Left cardiac atrium (tissue), 4 donors: ENCODE data around the gene SNX3. TPM values are rescaled to one million over a fixed set of nuclear protein-coding genes. Genes with fewer than 3 reads are reported as not detected.

Experiments
- ATAC-seq, 2 donors: fragments of 200-7000 bp; cut with Tn5 transposase; one replicate each; pipeline ENCODE4 v1.9.1; 2020; ENCODE audit warnings: mild to moderate bottlenecking in 2 of 2, moderate library complexity in 2 of 2
- DNase-seq: peaks from one replicate; pipeline ENCODE4 v3.0.0-alpha.2; 2020
- intact Hi-C, 2 donors: fragments of 100-400 bp; cut with DNase I; formaldehyde crosslinking; loops; one replicate each; pipeline versions ENCODE4 v1.14.1 to v1.15.1; 2022 to 2023
- total RNA-seq, 2 donors: library from RNA; stranded (reverse); fragmentation: NEBNext Ultra II Directional; extraction: Animal tissue kit (Norgen Biotek cat#: 25700); gene quantifications; one replicate each; pipeline ENCODE4 v1.2.1, GENCODE V29; 2021
- donor health status: DM: no; HTN: yes; CAD: no.
- donor health status: DM: no; HTN: yes; CAD: no; lungs with severe emphysema.
- donor health status: DM: yes; HTN: yes; CAD: no.
- donor health status: Dilated cardiomyopathy.

Gene SNX3
- total RNA-seq, 2 donors from 2014 or later = 209 to 255 TPM

GRCh38 chr6:108176281-108177089 is 84.4 kb downstream of the SNX3 start:
- DNase-seq (no peak), ATAC-seq (peak in 1 of 2 donors; percentile 21)
- intact Hi-C loops = no loop called here

DNA sequence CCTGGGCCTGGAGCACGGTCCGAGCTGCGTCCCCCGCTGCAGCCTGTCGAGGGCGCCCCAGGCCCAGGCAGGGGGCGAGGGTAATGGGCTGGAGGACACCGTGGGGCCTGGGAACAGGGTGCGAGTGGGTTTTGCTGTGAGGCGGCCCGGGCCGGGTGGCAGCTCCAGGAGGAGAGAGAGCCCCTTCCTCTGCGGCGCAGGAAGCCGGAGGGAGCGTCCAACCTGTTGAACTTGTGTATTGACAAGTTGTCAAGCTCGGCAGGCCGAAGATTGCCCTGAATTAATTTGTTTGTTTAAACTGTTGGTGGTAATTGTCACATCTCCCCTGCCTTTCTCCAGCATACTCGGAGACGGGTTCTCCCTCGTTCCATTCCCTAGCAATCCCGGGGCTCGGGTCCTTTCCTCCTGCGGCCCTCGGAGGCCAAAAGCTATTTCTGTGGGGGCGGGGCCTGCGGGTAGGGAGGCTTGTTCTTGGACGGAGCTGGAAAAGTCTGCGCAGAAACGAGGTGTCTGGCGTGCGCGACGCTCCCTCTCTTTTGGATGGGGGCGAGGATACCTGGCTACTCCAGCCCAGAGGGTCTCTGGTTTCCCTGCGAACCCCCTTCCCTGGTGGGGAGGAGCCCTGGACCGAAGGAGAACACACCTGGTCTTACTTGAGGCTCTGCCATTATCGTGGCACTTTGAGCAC is 85.1 kb downstream of the SNX3 start:
- intact Hi-C loops = no loop called here
- ATAC-seq (peak in 1 of 2 donors; percentile 17), DNase-seq (no peak)

DNA sequence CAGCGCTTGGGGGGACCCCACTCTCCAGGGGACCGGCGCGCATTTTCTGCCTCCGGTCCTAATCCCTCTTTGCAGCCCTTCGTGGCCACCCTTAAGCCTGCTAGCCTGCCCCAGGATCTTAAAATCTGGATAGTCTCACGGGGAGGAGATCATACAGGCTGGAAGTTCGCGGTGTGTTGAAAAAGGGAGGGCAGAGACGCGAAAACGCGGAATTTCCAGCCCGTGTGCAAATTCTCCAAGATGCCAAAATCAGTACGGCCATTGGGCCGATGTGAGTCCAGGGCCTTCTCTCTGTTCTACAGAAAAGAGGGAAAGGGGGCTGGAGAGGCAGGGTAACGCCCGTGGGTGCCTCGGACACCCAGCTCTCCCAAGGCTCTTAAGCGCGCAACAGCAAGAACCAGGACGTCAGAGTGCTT is 85.7 kb downstream of the SNX3 start:
- intact Hi-C loops = no loop called here
- no peak for DNase-seq
- no peak for ATAC-seq

GRCh38 chr6:108174371-108175175 is 86.3 kb downstream of the SNX3 start:
- intact Hi-C loops = no loop called here
- DNase-seq (no peak), ATAC-seq (peak; percentile 52 to 55)

DNA sequence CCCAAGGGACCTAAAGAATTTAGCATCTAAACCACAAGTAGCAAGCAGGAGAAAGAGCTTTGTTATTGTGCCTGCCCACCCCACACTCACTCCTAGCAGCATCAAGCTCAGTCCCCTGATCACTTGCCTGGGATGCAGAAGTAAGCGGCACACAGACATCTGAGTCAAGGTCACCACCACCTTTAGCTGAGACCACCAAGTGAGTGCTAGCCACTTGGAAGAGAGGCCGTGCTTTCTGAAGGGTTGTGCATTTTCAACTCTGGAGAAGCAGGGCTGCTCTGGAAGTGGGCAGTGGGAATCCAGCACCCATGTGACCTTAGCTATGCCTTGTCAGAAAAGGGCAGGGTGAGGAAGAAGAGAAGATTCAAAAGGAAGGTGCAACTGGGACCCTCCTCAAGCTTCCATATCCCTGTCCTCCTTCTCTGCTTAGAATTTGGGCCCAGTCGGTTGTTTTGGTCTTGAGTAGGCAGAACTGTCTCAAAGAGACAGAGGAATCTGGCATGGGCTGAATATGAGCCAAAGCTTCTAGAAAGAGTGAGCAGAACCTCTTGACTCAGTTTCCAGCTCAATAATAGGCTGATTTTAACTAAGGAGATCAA is 88.8 kb downstream of the SNX3 start:
- ATAC-seq = no peak
- intact Hi-C loops = no loop called here
- DNase-seq = no peak

- no peak for DNase-seq
- ATAC-seq = no peak
- intact Hi-C loops = no loop called here
Measured at GRCh38 chr6:108171291-108171917, 89.4 kb downstream of the SNX3 start.

DNA sequence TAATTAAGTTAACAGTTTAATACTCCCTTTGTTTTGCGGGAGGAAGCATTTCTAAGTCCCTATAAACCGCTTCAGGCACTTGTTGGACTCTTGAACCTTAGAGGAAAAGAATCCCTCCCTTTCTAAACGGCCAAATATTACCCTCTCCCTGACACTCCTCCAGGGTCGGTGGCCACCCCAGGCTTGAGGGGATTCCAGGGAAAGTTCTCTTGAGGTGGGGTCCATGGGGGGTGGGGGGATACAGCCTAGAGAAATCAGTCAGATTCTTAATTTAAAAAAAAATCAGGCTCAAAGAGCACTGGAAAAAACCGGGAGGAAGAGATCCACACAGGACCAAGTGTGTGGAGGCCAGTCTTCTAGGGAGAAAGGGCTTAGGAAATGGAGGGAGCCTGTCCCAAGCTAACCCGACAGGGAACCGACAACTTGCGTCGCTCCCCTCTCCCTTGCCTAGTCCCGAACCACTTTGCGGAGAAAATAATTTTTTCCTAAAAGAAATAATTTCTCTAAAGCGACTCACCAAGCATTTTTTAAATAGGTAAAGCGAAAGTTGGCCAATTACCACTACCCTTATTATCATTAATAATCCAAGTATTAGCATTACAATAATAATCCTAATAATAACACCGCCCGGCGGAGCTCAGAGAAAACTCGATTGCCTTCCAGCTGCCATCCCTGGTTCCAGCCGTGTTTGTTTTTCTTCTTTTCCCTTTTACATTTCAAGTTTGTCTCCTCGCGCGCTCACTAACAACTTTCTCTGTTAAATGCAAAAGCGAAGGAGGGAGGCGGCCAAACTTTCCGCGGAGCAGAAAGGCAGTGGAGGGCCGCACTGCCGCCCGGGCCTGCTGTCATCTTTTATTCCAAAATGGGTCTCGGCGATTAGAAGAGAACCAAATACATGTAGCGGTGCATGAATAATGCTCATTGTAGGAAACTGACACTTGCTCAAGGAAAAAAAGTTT is 90.2 kb downstream of the SNX3 start:
- intact Hi-C loops = no loop called here
- DNase-seq (no peak), ATAC-seq (no peak)

DNA sequence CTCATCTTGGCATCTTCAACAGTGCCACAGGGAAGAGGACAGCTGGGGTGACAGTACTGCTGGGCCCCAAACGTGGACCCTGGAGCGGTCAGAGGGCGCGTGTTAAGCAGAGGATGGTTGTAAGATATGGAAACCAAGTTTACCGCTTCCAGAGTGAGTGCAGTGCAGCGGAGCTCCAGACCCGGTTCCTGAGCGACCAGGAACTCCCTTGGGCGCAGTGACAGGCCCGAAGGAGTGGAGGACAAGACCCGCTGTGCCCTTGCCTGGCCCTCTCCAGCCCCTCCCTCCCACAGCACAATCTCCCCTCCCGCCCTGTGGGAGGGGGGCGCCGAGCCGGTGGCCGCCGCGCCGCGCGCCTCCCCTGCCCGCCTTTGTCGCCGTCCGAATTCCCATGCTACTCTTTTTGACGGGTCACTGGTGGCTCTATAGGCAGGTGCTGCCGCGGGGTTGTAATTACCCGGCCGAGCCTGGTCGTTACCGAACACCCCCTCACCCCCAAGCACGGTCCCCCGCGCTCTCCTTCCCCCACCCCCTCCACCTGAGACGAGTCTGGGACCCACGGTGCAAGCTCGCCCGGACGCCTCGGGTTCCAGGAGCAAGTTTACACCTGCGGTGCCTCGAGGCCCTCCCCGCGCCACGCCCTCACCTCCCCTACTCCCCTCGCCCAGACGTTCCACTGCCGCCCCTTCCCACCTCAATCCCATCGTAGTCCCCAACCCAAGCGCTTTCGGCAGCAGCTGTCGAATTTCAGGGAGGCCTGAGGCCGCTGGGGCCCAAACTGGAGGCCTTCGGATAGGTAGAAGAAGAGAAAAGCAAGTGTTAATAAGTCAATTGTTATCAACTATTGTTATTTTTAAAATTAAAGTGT is 91.1 kb downstream of the SNX3 start:
- DNase-seq (no peak), ATAC-seq (peak in 1 of 2 donors; percentile 15)
- intact Hi-C loops = no loop called here

GRCh38 chr6:108168501-108169463 is 92.1 kb downstream of the SNX3 start:
- no peak for DNase-seq
- intact Hi-C loops = no loop called here
- ATAC-seq = peak; percentile 51 to 57

GRCh38 chr6:108168090-108168463 is 92.8 kb downstream of the SNX3 start:
- ATAC-seq = no peak
- intact Hi-C loops = no loop called here
- no peak for DNase-seq

DNA sequence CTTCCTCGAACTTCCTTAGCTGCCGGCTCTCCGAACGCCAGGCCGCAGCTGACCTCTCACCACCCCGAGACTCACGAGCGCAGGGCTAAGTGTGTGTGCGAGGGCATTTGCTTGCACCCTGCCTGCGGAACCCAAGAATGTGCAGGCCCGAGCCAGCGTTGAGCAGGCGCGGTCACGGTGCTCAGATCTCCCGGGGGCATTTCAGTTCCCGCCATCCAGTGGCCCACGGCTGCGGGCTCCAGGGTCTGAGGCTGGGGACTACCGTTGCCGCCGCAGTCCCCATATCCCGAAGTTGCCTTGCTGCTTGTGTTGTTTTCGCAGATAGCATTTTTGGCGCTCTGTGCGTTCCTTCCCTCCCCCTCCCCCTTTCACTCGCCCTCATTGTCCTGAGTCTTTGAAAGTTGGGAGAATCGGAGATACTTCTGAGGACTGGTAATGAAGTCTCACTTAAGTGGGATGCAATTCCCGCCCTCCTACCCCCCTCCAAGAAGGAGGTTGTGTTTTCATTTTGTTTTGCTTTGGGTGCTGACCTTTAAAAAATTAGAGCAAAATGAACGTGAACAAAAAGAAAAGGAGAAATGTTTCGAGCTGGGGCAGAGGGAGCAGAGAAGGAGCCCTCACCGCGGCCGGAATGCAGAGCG is 93.3 kb downstream of the SNX3 start:
- intact Hi-C loops = no loop called here
- no peak for ATAC-seq
- no peak for DNase-seq

- intact Hi-C loops = no loop called here
- DNase-seq (no peak), ATAC-seq (no peak)
Measured at GRCh38 chr6:108166664-108167448, 94.0 kb downstream of the SNX3 start.

- intact Hi-C loops = no loop called here
- ATAC-seq = no peak
Measured at GRCh38 chr6:108165714-108166663, 94.9 kb downstream of the SNX3 start, which contains the start of gene NR2E1. TSS of gene NR2E1 (plus strand) at chr6:108166022. CDS start at chr6:108166766, 744 bp downstream.

More at GRCh38 chr6:108165714-108166663, 94.9 kb downstream of the SNX3 start, which contains the start of gene NR2E1:
- no peak for DNase-seq
